GM18909 (cell line): Measurements from ENCODE around the gene CPEB2.

Experiments used
- ATAC-seq: cut with Tn5 transposase; IDR thresholded peaks from one replicate; pipeline ENCODE4 v1.9.1; 2021; ENCODE audit warnings: mild to moderate bottlenecking; ENCODE audit not compliant: unreplicated experiment, poor library complexity

CPEB2 gene

GRCh38 chr4:15007201-15007600, 4.9 kb downstream of the CPEB2 start:
- ATAC-seq = no peak

- ATAC-seq = no peak
Measured at GRCh38 chr4:15010038-15010585, 7.8 kb downstream of the CPEB2 start.

- ATAC-seq = no peak
Measured at GRCh38 chr4:15011166-15011565, 8.9 kb downstream of the CPEB2 start.

- ATAC-seq = no peak
Measured at GRCh38 chr4:15012017-15012788, 9.9 kb downstream of the CPEB2 start.

GRCh38 chr4:15013585-15013984, 11.3 kb downstream of the CPEB2 start:
- ATAC-seq = no peak

- ATAC-seq = no peak
Measured at GRCh38 chr4:15015170-15015569, 12.9 kb downstream of the CPEB2 start.

GRCh38 chr4:15018361-15018760, 16.1 kb downstream of the CPEB2 start:
- ATAC-seq = no peak

- peak; percentile 54 for ATAC-seq
Measured at GRCh38 chr4:15020502-15021286, 18.4 kb downstream of the CPEB2 start.

GRCh38 chr4:15021311-15021710, 19.0 kb downstream of the CPEB2 start:
- no peak for ATAC-seq

GRCh38 chr4:15021946-15022345, 19.7 kb downstream of the CPEB2 start:
- no peak for ATAC-seq

GRCh38 chr4:15024386-15024785, 22.1 kb downstream of the CPEB2 start:
- no peak for ATAC-seq

GRCh38 chr4:15025693-15026092, 23.4 kb downstream of the CPEB2 start:
- no peak for ATAC-seq

GRCh38 chr4:15027921-15028435, 25.7 kb downstream of the CPEB2 start:
- no peak for ATAC-seq

- ATAC-seq = no peak
Measured at GRCh38 chr4:15031197-15031596, 28.9 kb downstream of the CPEB2 start.

- no peak for ATAC-seq
Measured at GRCh38 chr4:15031993-15032675, 29.9 kb downstream of the CPEB2 start.

- no peak for ATAC-seq
Measured at GRCh38 chr4:15034071-15034764, 31.9 kb downstream of the CPEB2 start.

- ATAC-seq = no peak
Measured at GRCh38 chr4:15035159-15035558, 32.9 kb downstream of the CPEB2 start.

- no peak for ATAC-seq
Measured at GRCh38 chr4:15037923-15038541, 35.8 kb downstream of the CPEB2 start.

GRCh38 chr4:15040916-15041463, 38.7 kb downstream of the CPEB2 start:
- no peak for ATAC-seq
